HG03135 (cell line): ENCODE data around the gene QSOX1.

ENCODE experiments used
- ATAC-seq: cut with Tn5 transposase; IDR thresholded peaks from one replicate; pipeline ENCODE4 v1.9.1; 2021; ENCODE audit warnings: mild to moderate bottlenecking, moderate library complexity; ENCODE audit not compliant: unreplicated experiment

Gene QSOX1

DNA sequence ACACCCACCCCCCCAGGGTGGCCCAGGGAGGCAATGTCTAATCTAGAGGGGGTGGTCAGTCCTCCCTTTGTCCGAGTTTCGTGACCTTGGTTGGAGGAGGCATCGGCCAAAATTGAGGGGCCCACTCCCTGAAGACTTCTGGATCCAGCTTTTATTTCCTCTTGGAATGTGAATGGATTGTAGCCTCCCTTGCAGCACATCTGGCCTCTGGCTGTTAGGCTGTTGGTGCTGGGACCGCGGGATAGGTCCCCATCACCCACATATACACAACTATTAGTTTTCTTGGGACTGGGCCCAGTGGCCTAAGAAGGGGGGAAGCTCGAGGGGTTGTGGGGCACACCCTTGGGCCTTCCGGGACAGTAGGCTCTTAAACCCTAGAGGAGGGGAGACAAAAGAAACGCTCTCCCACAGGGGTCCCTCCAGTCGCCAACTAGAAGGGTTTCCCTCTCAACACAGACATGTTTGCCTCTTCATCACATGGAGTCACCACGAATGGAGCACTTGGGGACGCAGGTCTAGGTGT is 77.9 kb downstream of the QSOX1 start:
- ATAC-seq: no peak

DNA sequence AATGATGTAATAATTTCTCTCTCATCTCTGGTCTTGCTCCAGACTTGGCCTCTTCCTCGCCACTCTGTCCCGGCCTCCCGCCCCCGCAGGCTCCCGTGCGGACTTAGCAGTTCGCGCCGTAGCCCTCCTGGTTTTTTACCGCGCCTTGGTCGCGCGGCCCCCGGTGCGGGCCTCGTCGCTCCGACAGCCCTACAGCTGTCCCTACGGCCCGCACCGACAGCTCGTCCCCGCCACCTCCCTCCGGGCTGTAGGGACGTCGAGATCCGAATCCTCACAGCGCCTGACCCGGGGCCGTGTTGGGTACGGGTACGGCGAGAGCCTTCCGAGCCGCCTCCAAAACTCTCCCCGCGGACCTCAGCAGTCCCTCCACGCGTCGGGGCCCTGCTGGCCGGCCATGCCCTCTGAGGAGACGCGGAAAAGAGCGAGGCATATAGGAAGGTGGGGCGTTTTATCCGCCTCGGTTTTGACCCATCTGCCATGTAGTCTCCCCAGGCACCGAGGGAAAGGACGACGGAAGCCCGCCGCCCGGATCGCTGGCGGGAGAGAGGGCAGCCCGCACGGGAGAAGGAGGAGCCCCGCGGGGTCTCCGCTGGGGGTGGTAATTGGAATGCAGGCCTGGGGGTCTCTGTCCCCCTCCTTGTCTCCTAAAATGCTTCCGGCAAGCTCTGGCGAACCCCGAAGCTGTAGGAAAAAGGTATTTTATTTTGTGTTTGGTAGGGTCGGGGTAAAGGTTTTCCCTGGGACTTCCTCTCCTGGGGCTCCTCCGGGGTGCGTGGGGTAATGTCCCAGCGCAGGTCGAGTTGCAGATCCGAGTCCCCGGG is 78.7 kb downstream of the QSOX1 start:
- ATAC-seq: no peak

DNA sequence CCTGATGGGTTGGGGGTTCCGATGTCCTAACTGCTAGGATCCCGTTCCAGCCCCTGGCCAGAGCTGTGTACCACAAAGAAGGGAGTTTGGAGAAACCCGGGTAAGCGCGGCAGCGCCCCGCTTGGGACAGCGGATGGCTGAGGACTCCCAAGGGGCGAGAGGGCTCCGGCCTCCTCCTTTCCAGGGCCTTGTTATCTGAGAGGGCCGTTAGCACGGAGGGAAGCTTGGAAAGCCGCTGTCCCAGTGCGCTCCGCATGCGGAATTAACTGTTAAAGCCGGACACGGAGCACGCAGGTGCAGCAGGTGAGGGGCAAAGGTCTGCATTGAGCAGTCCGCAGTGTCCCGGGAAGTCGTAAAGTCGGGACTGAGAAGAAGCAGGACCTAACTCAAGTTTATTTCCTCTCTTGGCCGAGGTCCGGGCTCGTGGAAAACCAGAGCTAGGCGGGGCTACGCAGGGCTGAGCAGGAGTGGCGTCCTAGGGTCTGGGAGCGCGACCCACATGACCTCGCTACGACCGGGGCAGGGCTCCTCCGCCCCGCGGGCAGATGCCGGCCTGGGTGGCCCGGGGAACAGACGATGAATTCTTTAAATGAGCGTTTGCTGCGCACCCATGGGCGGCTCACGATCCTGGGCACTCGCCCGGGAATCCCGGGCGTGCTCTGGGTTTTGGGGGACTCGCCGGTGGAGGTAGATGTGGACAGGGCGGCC is 79.9 kb downstream of the QSOX1 start:
- ATAC-seq: no peak

DNA sequence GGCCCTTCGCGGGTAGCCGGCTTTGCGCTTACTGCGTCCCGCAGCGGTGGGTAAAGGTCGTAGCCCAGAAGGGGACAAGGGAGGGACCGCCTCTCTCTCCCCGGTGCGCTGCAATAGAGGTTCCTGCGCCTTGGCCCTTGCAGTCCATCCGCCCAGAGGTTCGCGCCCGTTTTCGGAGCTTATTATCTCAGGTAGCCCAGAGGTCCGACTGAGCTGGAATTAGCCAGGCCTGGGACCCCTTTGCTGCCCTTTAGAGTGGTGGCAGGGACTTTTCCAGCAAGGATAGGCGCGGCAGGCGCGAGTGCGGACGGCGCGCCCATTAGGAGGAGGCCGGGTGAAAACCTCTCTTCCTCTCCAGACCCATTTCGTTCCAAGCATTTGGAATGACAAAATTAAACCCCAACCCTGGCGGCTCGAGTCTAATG is 80.4 kb downstream of the QSOX1 start:
- ATAC-seq: no peak

DNA sequence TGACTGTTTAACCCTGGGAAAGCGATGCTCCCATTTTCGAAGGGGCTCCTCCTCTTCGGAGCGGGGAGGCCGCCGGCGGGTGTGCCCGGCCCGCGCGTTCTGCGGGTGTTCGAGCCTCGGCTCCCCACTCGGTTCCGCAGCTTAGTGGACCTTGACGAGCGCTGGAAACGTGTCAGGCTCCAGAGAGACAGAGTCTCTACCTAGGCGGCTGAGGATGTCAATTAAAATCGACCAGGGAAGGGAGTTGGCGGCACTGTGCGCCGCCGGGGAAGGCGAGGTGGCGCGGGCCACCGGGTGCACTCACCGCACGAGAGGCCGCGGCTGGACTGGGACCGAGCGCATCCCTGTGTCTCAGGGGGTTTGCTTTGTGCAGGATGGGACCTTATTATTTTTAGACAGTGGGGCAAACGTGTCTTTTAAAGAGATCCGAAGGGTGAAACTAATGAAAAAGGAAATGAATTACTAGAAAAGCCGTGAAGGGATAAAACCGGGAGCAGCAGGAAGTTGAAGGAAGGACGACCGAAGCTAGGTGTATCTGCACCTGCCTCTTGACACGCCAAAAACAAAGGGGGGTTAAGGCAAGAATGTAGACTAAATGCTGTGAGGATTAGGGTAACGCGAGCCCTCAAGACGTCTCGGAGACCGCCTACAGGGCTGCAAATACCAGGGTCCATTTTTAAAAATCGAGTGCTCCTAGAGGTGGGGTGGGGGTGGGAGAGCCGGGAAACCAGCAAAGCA is 81.0 kb downstream of the QSOX1 start:
- no peak for ATAC-seq

DNA sequence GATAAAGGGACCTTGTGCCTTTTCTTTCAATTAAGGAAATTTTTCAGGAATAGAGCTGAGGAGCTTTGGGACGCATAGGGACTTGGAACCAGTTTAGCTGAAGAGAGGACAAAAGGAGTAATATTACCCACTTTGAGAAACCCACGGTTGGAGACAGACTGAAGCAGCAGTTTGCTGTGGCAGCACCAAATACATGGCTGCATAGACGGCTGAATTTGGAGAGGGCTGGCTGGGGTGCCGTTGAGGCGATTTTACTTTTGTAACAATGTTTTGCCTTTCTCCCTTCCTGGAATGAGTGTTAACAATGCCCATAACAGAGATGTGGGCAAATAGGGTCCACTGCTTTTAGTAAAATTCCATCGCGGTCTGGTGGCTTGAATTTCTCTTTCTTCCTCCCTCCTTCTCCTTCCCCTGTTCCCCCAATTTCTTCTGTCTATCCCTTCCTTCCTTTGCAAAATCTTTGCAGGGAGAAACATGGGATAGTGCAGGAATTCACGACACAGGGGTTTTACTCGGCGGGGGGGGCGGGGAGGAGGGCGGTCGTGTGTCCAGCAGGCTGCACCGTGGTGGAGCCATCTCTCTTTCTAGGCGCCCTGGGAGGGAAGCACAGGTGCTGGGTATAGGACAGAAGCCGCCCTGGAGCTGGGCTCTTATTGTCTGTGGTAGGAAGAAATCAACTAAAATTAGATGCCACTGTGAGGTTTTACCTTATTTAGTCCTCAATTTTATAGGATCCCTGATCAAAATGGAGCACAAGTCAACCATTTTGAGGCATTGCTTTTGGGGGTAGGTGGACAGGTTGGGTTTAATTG is 82.2 kb downstream of the QSOX1 start:
- ATAC-seq: no peak

DNA sequence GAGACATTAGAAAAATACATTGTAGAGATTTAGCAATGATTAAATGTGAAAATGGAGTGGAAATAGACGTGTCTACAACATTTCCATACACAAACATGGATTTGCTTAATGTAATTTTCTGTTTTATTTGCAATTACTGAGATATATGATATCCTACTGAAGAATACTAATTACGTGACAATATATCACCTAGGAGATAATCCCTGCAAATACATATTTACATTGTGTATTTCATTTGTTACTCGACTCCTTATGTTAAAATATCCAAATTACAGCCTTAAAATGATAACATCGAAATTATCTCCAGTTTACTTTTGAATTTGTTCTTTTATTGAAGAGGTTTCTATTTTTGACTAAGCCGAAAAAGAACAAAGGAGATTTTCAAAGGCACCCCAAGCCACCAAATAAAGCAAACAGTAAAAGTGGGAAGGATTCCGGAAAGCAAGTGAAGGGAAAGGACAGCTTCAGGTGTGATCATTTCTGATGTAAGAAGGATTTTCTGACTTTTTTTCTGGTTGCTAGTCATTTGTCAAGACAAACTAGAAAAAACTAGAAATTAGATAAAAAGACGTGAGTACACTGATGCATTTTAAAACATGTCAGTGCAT is 83.3 kb downstream of the QSOX1 start:
- ATAC-seq: no peak

DNA sequence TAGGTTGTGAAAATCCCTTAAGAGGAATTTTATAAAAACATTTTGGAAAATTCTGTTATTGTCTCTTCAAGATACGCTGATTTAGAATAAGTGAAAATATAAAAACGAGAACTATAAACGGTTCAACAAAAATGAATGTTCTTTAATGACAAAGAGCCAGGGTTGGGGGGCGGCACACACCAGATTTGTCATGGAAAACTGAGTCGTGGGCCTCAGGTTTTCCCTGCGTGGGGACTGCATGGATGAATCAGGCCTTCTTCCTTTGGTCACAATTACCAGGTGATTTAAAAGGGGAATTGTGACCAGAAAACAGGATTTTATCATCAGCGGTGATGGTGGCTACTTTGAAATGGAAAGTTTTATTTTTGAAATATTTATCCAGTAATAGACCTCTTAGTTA is 84.0 kb downstream of the QSOX1 start:
- no peak for ATAC-seq

DNA sequence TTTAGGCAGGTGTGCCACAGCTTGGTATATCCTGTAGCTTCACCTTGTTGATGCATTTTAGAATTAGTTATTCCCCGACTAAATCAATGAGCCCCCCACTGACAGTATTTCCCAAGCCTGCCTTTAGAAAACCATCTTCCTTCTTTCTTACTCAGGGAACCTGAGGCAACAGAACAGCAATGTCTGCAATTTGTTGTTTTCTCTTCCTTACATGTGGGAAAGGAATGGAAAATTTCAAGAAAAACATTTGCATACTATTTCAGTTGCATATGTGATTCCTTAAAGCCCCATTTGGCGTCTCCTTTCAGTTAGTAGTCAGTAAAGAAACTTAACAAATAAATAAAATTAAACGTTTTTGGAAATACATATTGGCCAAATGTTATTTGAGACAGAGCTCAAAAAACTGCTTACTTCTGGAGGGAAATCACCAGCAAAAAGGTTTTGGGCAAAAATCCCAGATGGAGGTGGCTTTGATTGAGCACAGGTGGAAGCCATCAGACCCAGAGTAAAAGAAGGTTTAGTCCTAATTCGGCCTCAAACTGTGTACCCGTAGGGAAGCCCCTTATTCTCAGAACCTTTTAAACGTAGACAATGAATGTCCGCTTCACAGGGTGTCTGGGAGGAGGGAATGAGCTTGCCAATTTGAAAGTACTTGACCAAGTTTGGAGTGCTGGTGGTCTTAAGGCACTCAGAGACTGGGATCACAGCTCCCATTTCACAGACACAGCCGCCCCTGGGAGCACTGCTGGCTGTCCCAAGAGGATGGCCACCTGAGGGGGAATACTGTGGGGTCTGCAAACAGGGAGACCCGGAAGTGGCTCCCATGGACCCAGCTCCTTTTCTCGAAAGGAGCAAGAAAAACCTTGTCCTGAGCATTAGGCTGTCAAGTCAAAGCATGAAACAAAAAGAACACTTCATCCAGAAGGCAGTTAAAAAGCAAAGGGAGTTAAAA is 84.8 kb downstream of the QSOX1 start:
- ATAC-seq: no peak

DNA sequence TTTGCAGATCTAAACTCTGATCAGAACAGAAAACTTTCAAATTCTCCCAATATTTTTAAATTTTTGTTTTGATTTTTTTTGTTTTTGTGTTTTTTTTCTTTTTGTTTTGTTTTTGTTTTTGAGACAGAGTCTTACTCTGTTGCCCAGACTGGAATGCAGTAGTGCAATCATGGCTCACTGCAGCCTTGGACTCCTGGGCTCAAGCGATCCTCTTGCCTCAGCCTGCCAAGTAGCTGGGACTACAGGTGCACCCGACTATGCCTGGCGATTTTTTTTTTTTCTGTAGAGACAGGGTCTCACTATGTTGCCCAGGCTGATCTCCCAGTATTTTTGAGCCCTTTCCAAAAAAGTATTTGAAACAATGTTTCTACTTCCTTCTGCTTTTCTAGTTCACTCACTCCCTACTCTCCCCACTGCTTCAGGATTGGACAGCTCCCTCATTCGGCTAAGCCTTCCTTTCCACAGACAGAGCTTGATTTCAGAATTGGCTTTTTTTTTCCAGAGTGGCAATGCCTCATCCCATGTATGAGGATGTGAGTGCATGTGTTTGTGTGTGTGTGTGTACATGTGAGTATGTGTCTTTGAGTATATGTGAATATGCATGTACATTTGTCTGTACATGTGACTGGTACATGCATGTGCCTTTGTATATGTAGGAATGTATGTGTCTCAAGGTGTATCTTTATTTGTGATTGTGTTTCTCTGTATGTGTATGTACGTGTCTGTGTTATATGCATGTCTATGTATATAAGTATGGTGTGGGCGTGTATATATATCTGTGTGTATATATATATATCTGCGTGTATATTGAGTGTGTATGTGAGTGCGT is 87.3 kb downstream of the QSOX1 start:
- ATAC-seq: no peak

DNA sequence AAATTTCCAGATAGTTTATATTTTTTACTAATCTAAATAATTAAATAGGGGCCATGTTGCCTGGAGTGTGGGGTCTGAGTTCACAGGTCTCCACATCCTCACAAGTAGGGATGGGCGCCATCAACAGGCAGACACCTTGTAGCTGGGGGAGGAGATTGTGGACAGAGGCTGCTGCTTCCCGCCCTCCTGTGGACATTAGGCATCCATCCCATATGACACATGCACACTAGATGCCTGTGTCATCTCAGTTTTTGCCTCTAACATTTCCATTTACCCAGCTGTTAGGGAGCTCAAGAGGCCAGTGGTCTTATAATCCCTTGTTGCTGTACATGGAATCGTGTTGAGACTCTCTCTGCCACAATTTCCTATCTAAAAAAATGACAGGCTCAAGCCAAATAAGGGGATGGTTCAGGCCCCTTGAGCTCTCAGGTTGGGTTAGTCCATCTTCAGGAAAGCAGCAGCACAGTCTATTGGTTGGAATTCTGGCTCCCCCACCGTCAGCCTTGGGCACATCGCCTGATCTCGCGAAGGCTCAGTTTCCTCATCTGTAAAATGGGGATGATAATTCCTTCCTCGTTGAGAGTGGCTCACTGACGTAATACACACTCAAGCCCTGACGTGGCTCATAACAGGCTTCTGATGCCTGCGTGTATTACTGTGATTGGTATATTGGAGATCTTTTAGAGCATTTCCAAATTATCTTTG is 89.0 kb downstream of the QSOX1 start:
- no peak for ATAC-seq

DNA sequence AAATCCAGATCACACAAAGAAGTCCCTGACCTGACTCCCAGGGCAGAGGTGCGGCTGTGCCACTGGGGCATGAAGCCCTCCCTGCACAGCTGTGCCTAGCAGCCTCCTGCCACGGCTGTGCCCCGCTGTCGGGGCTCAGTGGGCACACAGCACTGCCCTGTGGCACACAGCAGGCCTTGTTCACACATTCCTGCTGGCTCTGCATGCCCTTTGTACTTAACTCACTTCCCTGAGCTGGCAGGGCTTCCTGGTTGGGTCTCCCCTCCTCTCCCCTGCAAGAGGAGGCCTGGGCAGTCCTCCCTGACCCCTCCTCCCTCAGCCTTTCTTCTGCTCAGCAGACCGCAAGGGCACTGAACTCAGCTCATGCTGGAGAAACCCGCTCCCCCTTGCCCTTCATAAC is 90.2 kb downstream of the QSOX1 start:
- ATAC-seq: no peak

DNA sequence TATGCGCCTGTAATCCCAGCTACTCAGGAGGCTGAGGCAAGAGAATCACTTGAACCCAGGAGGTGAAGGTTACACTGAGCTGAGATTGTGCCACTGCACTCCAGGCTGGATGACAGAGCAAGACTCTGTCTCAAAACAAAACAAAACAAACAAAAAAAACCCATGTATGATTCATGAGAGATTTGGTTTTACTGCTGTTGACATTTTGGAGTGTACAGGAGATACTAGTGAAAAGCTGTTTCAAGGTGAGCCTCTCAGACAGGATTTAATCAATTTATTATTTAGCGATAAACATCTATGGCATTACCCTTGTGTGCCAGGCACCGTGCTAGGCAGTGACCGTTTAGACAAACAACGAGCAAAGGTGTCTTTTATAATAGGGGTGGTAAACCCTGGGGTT is 91.9 kb downstream of the QSOX1 start:
- ATAC-seq: no peak

DNA sequence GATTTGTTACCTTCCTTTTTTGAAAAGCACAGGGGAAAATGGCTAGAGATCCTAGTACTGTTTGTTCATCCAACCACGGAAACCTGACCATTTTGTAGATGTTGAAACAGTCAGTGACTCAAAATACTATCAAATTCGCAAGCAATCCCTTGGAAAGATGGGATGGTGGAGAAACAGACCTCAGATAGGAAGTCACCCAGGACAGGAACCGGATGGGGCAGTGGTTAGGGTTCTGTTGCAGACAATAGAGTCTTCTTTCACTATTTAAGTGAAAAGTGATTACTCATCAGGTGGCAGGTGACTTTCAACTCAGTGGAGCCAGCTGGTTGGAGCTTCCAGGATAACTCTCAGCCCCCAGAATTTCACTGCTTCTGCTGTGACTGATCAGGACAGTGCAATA is 92.4 kb downstream of the QSOX1 start:
- no peak for ATAC-seq

DNA sequence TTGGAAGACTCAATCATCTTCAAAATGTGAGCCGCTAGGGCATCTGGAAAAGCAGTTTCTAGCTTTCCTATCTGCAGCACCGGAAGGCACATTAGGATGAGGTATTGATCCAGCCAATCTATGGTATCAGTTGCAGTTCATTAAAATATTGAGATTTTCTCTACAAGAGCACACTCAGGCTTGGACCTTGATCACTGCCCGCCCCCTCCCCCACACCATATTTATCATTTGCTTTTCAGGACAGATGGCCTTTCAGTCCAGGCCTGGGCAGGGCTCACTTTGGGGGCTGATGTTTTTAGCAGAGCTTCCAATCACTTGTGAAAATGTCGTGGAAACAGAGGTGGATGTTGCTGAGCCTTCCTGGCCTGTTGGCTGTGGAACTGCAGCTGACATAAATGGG is 92.9 kb downstream of the QSOX1 start:
- no peak for ATAC-seq

DNA sequence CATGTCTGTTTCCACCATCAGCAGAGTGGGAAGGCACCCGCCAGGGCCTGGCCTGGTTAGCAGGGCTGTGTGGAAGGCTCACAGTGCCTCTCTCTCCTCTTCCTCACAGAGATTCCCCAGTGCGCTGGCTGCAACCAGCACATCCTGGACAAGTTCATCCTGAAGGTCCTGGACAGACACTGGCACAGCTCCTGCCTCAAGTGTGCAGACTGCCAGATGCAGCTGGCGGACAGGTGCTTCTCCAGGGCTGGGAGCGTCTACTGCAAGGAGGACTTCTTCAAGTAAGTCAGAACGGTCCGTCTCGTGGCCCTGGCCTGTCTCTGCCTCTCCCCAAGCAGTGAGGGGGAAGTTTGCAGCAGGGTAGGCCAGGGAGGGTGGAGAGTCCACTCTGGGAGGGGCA is 93.5 kb downstream of the QSOX1 start:
- no peak for ATAC-seq
